HG02798 (cell line): ENCODE measurements around the gene AKAP6.

Experiments
- ATAC-seq: cut with Tn5 transposase; IDR thresholded peaks from one replicate; pipeline ENCODE4 v1.9.1; 2021; ENCODE audit warnings: mild to moderate bottlenecking; ENCODE audit not compliant: unreplicated experiment, poor library complexity

Gene AKAP6

DNA sequence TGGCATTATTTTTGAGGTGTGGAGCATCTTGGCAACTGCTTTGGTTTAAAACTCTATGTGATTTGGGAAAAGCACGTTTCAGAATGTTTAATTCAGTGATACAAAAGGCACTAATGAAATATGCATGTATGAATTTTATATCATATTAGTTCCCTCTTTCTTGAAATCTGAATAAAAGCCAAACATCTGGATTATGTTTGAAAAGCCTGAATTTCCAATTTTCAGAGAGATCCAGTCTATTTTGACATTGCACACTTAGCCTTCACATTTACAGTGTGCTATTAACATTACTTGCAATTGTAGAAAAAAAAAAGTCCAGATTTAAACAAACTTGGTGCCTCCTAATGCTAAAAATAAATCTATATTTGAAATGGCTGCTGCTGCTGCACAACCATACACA lies 390.5 kb downstream of the AKAP6 start:
- ATAC-seq = no peak

DNA sequence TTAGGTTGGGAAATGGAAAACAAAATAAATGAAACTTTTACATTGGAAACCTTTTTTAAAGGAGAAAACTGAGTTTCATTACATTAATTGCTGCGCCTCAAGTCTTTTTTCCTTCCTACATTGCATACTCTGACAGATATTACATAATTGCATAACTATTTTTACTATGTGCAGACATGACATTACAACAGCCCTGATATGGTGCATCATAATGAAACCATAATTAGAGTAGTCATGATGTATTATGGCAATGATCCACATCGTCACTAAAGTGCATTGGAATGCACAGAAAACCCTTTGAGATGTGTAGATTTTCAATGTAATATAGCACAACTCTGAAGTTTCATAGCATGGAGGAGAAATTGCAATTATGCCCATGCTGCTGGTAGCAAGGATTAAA lies 391.8 kb downstream of the AKAP6 start:
- ATAC-seq = no peak

DNA sequence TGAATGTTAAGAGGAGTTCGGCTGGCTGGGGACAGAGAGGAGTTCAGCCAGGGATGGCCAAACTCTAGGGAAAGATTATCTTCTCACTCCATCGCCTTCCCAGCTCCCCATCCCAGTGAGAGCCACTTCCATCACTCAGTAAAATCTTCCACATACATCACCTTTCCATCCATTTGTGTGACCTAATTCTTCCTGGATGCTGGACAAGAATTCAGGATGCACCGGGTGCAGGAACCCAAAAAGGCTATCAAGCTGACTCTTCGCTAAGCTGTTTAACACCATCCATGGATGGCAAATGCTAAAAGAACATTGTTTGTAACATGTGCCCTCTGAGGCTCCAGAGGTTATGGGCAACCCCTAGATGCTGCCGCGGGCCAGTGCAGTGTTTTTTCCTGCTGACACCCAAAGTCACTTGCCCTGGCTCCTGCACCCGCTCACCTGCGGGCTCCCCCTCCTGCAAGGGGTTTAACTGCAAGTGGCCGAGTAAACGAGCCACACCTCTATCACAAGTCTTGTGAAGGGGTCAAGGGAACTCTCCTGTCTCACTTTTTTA lies 393.6 kb downstream of the AKAP6 start:
- no peak for ATAC-seq

DNA sequence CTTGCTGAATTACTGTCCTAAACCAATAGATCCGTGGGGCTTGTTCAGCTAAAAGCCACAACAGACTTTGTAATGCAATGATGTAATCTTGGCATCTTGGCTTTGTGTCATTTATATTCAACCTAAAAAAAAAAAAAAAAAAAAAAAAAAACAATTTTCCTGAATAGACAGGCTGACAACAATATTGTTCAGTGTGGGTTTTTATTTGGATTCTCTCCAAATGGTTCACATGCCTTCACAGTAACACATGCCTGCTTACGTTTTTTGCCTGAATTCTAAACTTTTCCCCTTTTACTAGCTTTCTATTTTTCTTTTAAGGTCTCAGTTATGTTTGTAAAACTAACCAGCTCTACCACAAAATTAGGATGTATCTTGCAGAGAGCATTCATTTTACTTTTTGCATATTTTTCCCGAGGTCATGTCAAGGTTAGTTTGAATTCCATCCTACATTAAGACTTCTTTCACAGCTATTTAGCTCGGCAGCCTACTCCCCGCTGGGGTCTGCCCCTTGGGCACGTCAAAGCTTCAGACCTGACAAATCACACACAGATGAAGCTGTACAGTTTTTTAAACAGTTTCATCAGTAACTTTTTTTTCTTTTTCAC lies 395.9 kb downstream of the AKAP6 start:
- ATAC-seq = no peak

DNA sequence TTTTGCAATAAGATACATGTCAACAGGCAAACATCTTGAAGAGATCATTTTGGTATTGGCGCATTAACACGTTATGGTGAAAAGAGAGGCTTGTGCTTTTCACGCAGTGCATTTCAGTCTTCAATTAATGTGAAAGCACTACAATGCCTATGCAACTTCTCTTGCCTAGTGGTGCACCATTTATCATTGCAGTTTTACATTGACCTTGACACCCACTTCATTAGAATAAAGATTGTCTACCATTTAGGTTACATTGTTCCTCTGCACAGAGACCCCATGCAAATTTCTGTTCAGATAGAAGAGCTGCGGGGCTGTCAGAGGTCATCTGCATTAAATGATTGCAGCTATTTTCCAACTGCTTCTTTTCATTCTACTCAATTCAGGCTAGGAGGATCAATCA lies 397.4 kb downstream of the AKAP6 start:
- no peak for ATAC-seq

DNA sequence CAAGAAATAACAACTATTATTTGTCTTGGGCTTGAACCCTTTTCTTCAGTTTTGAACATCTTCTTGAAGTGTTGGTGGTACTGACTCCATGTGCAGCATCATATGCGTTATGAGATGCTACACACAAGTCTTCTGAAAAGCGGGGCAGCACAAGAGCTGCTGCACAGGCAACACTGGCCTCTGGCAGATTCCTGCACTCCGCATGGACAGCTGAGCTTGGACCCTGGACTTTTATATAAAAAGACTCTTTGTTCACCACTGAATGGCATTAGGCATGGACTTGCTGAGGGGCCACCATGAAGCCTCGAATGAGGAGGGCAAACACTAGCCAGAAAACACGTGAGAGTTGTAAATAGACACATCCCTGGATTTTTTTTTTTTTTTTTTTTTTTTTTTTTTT lies 398.7 kb downstream of the AKAP6 start:
- ATAC-seq = no peak

DNA sequence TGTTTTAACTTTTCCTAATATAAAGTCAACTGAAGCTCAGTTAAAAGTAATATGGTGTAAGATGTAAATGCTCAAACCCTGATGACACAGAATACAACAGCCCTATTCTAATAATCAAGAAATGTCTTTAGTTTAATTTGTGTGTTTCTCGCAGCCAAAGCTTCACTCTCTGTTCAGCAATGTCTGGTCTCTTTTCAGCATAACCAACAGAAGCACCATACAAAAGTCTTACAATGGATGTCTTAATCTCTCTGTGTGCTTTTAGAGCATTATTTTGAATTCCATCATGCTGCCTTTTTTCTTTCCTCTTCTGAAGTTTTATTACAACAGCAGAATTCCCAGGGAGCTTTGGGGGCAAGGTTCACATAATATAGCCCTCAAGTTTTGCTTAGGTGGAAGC lies 399.4 kb downstream of the AKAP6 start:
- ATAC-seq = no peak

DNA sequence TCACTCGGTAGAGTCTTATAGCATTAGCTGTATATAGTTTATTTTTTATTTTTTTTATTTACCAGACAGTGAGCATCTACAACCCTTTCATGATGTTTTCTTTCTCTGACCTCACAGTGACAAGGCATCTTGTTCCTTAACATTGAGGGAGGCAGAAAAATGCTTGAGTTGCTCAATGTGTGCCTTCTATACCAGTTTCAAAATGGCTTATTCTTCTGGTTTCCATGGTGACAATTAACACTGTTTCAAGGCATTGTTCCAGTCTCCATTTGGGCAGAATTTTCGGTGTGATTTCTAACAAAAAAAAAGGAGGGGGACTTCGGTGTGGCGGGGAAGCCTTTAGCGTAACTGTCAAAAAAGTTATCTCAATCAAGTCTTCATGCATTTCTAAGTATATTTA lies 399.9 kb downstream of the AKAP6 start:
- no peak for ATAC-seq

DNA sequence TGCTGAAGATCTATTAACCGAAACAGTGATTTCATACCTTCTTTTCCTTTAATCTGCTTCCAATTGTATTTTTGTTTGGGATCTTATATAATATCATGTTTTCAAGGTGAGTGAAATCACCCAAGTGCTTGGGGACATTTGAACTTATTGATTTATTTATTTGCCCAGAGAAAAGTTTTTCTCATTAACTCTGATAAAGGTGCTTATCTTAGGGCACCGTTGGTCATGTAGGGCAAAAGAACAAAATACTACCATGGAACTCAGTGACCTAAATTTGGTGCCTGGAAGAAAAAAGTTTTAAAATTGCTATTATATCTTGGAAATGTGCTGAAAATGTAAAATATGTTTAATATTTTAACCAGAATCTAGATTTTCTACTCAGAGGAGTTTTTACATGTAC lies 402.2 kb downstream of the AKAP6 start:
- ATAC-seq = no peak

DNA sequence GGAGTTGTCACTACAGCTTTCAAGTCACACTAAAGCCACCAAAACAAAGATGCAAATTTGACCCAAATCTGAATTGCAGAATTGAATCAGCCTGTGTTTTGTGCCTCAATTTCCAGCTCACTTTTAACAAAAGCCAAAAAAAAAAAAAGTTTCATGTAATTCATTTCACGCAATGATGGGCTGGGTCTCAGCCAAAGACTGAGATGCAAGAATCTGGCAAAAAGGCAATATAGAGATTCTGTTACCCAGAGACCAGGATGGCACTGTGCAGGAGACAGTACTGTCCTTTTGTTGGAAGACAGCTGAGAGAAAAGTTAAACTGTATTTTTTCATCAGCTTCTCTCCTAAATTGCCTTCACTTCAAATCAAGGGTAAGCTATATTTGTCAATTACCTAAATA lies 403.9 kb downstream of the AKAP6 start:
- ATAC-seq = no peak

DNA sequence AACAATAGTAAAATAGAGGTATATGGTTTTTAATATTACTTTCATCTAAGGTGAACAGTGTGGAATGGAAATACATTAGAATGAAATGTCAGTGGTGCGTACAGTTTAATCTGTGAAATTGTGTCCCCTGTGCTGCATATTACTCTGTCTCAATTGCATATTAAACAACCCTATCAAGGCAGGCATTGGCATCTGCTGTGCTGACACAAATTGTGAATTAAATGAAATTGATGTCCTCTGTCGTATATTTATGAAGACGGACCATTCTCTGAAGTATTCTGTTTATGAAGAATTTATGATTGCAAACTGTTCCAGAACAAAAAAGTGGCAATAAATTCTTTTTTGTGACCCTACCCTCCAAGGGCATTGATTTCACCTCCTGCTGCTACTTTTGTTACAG lies 405.2 kb downstream of the AKAP6 start:
- no peak for ATAC-seq

DNA sequence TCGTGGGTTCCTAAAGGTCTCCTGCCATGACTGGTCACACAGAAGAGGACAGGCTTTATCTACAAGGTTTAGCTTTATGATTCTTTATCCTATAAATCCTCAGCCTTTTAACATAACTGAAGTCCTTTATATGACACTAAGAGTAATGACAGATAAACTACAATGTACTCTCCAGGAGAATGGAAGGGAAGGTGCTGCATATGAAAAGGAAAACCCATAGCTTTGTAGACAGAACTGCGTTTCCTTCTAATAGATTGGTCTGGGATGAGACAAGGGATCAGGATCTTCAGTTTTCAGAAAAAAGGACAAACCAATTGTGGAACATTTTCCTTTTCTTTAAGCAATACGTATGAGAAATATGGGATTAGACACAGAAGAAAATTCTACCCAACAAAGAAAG lies 408.5 kb downstream of the AKAP6 start:
- no peak for ATAC-seq

DNA sequence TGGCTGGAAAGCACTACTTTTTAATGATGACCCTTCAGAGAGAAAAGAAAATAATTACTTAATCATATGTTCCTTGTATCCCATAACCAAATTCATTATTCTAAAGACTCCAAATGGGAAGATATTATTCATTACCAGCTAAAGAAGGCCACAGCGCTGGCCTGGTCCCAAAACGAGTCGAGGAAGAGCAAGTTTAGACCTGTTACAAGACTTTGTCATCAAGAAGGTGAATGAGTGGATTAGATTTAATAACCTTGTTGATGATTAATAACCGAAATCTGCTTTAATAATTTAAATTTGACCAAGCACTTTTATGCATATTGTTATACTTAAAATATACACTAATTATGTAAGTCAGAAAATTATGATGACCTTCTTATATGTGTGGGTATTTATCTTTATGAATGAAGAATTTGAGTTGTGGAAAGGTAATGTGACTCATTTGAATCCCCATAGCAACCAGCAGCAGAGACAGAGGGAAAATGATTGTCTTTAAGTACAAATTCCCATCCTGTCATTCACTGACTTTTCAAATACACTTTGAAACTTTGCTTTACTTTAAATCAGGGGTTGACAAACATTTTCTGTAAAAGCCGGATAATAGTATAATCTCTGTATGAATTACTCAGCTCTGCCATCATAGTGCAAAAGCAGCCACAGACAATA lies 409.2 kb downstream of the AKAP6 start:
- ATAC-seq = no peak

DNA sequence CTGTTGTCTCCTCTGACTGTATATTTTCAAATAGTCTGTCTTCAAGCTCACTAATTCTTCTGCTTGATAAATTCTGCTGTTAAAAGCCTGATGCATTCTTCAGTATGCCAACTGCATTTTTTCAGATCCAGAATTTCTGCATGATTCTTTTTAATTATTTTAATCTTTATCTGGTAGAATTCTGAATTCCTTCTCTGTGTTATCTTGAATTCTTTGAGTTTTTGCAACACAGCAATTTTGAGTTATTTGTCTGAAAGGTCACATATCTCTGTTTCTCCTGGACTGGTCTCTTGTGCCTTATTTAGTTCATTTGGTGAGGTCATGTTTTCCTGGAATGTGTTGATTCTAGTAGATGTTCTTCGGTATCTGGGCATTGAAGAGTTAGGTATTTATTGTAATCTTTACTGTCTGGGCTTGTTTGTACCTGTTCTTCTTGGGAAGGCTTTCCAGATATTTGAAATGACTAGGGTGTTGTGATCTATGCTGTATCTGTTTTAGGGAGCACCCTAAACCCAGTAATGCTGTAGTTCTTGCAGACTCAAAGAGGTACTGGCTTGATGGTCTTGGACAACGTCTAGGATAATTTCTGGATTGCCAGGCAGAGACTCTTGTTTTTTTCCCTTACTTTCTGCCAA lies 415.8 kb downstream of the AKAP6 start:
- ATAC-seq = no peak

DNA sequence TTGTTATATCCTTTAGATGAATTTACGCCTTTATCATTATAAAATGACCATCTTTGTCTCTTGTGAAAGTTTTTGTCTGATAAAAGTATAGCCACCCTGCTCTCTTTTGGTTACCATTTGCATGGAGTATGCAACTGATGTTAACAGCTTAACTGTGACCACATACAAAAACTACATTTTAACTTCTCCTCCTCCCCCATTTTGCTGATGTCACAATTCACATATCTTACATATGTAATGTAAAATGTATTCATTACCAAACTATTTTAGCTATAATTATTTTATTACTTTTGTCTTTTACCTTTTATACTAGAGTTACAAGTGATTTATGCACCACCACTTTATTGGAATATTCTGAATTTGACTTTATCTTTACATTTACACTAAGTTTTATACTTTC lies 425.1 kb downstream of the AKAP6 start:
- ATAC-seq = no peak

DNA sequence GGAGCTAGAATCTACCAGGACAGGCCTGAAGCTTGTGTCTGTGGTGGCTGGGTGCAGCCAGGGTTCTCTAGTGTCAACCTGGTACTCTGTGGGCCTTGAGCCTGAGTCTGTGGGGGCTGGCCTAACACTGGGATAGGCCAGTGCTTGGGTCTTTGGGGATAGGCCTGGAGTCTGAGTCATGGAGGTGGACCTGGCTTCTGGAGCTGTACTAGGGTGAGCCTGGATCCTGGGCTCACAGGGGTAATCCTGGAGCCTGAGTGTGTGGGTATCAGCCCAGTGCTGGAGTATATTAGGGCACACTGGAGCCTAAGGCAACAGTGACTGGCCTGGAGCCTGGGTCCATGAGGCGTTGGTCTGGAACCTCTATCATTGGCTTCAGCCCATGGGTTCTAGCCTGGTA lies 427.1 kb downstream of the AKAP6 start:
- ATAC-seq = no peak

DNA sequence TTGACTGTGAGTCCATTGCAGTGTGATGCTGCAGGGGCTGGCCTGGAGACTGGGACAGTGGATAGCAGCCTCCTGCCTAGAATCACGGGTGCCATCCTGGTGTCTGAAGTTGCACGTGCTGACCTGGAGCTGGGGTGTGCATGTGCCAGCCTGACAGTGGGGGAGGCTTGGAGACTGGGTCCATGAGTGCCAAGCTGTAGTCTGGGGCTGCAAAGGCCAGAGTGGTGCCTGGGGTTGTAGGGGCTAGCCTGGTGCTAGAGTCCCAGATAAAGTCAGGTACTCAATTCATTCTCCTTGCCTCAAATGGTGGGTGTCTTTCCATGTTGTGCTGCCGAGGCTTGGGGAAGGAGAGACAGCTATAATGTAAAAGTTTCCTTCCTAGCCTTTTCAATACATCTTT lies 427.7 kb downstream of the AKAP6 start:
- no peak for ATAC-seq

DNA sequence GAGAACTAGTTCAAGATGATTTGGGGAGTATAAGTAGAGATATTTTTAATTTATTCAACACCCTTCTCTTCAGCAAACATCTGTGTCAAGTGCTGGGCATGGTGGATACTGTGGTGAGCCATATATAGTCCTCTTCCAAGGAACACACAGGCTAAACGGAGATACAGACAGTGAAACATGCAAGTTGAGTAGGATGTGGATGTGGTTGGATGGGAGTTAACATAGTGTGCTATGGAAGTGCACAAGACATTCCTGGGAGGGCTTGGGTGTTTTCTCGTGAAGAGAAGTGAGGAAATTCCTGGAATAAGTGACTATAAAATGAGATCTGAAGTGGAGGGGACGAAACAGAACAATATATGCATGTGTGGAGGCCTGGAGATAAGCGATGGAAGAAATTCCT lies 428.5 kb downstream of the AKAP6 start:
- no peak for ATAC-seq

DNA sequence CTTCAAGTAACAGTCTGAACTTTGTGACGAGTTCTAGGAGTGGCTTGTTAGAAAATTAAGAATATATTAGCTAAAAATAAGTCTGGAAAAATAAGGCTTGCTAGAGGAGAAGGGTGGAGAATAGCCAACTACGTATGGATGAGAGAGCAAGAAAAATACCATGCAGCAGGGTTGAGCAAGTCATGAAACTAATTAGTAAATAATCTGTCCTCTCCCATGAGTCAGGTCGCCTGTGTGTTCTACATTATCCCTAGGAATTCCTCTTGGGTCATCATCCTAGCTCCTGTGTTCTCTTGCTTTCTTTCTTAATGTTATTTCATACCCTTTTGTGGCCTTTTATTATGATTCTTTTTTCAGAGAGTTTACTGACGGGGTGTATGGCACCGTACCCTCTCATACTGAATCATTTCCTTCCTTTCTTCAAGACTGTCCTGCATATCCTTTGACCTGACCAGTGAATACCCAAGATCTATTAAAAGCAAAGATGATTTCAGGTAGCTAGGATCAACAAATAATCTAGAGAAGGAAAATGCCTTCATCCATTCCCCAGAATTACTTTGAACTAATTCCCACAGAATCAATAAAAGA lies 432.4 kb downstream of the AKAP6 start:
- ATAC-seq = no peak

DNA sequence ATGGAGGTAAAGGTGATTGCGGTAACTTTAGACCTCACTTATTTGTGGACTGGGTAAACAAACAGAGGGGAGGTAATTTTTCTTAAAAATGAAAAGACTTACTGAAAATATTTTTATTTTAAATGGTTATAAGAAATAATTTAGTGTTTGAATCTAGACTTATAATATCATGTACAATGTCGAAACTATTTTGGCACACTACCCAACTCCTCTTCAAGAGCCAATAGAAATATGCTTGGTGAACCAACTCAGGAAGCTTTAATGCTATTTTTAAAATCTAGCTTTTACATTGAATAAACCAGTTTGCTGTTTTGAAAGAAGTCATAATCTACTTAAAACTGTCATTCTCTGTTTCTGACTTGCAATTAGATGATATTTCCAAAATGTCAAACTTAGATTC lies 433.8 kb downstream of the AKAP6 start:
- no peak for ATAC-seq

DNA sequence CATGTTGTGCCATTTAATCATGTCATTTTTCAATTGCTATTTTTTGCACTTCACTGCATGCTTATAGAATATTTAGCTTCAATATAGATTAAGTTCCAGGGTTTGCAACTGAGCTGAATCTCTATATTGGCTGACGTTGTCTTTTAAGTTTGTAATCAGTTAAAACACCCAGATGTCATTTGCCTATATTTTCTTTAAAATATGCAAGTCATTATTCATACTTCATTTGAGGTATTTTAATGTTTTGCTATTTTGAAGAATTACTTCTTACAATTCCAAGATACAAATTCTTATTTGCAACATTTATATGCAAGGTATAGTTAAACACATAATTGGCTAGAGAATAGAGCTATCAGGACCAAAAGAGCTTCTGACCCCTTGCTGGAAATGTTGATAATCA lies 434.6 kb downstream of the AKAP6 start:
- no peak for ATAC-seq
